Measurements from ENCODE around the gene TRIP13. TPM values are rescaled to one million over a fixed set of nuclear protein-coding genes. Genes with fewer than 3 reads are reported as not detected.

Gene TRIP13
- total RNA-seq, 1 donor from 2014 or later: 11.9 TPM

DNA sequence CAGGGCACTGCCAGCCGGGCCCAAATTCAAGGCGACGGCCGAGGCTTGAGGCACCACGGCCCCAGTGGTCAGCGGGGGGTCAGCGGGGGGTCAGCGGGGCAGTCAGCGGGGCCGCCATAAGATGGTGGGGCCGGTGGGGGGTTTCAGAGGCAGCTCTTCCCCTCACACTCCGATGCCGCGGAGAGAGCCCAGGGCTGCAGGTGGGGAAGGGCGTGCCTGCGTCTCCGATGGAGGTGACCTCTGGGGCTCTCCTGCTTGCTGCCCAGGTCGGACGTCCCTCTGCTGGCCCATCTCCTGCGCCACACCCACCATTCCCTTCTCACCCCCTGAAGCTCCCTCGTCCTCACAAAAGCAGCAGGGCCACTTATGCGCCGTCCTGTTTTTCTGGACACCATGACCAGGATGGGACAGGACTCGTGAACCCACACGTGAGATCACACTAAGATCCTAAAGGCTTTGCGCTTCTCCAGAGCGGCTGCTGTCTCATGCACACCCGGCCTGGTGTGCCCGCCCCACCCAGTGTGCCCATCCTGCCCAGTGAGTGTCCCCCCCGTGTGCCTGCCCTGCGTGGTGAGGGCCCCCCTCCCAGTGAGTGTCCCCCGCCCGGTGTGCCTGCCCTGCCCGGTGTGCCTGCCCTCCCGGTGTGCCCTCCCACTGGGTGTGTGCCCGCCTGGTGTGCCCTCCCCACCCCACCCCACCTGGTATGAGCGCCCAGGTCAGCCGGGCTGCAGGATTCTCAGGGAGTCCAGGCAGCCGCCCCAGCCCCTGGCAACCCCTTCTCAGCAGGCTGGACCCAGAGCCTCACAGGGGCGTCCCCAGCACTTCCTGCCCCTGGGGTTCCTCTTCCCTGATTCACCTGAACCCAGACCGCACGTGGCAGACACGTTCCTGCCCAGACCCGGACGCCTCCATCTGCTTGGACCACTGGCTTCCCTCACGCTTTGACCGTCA is 67.2 kb downstream of the TRIP13 start:
- TF ChIP-seq, protein P1, sequence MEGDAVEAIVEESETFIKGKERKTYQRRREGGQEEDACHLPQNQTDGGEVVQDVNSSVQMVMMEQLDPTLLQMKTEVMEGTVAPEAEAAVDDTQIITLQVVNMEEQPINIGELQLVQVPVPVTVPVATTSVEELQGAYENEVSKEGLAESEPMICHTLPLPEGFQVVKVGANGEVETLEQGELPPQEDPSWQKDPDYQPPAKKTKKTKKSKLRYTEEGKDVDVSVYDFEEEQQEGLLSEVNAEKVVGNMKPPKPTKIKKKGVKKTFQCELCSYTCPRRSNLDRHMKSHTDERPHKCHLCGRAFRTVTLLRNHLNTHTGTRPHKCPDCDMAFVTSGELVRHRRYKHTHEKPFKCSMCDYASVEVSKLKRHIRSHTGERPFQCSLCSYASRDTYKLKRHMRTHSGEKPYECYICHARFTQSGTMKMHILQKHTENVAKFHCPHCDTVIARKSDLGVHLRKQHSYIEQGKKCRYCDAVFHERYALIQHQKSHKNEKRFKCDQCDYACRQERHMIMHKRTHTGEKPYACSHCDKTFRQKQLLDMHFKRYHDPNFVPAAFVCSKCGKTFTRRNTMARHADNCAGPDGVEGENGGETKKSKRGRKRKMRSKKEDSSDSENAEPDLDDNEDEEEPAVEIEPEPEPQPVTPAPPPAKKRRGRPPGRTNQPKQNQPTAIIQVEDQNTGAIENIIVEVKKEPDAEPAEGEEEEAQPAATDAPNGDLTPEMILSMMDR (IDR thresholded peaks at IDR 0.05; ENCODE audit: unreplicated experiment): no peak
- Mint-ChIP-seq H3K4me1 (ENCODE audit: low read depth) (peaks cover 4% of the 10 kb centered on the region), H3K27ac (no peak overlapping the region), H3K9me3 (ENCODE audit: low read depth) (no peaks in the 10 kb centered on the region), H3K4me3 (ENCODE audit: low read depth) (no peak overlapping the region), H3K27me3 (peaks cover 19% of the 10 kb centered on the region), H3K36me3 (ENCODE audit: insufficient read depth) (no peaks in the 10 kb centered on the region)
- peak; percentile 9 for DNase-seq (ENCODE audit: low spot score, unreplicated experiment)

DNA sequence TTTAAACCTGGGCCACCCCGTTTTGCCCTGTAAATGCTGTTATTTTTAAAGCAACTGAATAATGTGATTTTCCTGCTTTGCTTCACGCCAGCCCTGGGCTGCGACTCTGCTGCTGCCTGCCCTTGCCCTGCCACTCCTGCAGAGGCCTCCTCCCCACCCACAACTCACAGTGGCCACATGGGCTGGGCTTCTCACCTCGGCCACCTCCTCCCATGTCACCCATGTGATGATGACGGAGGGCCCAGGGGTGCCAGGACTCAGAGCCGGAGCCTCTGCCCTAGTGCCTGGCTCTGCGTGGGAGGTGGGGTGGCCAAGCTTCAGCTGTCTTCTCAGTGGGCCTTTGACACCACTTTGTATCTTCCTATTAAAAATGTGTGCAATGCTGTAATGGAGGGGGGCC is 67.9 kb downstream of the TRIP13 start:
- H3K27ac Mint-ChIP-seq: no peak overlapping the region
- TF ChIP-seq, protein P1 (IDR thresholded peaks at IDR 0.05; ENCODE audit: unreplicated experiment): no peak
- no peaks in the 10 kb centered on the region for H3K9me3 Mint-ChIP-seq (ENCODE audit: low read depth)
- no peak overlapping the region for H3K4me3 Mint-ChIP-seq (ENCODE audit: low read depth)
- peaks cover 20% of the 10 kb centered on the region for H3K27me3 Mint-ChIP-seq
- H3K4me1 Mint-ChIP-seq (ENCODE audit: low read depth): peaks cover 4% of the 10 kb centered on the region
- H3K36me3 Mint-ChIP-seq (ENCODE audit: insufficient read depth): no peaks in the 10 kb centered on the region
- DNase-seq (ENCODE audit: low spot score, unreplicated experiment): peak; percentile 7

DNA sequence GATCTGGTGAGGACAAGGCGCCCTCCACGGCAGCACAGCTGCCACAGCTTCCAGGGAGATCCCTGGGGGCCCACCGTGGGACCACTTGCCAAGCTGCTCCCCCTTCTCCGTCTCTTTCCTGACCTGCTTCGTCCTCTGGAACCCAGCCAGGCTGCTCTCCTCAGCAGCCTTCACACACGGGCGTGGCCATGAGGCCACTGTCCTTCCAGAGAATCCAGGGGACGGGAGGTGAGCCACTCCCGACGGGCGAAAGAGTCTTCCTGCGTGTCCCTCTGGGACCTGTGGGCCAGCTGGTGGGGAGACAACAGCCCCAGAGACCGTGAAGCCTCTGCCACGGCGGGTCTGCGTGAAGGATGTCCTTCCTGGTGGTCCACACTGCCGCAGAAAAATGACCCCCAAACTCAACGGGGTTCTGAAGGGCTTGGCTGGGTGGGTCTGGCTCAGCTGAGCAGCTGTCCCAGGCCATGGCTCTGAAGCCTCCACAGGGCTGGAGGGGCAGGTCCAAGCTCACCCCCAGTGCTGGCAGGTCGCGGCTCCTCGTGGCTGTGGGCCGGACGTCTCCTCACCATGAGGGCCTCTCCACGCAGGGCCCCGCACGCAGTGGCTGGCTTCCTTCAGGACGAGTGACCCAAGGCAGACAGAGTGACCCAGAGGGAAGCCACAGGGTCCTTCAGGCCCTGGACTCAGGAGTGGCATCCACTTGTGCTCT is 68.5 kb downstream of the TRIP13 start:
- TF ChIP-seq, protein P1 (IDR thresholded peaks at IDR 0.05; ENCODE audit: unreplicated experiment): no peak
- H3K4me3 Mint-ChIP-seq (ENCODE audit: low read depth): no peak overlapping the region
- no peak for DNase-seq (ENCODE audit: low spot score, unreplicated experiment)
- H3K27me3 Mint-ChIP-seq: peaks cover 17% of the 10 kb centered on the region
- H3K9me3 Mint-ChIP-seq (ENCODE audit: low read depth): no peaks in the 10 kb centered on the region
- no peaks in the 10 kb centered on the region for H3K36me3 Mint-ChIP-seq (ENCODE audit: insufficient read depth)
- H3K27ac Mint-ChIP-seq: no peak overlapping the region
- H3K4me1 Mint-ChIP-seq (ENCODE audit: low read depth): peaks cover 4% of the 10 kb centered on the region

DNA sequence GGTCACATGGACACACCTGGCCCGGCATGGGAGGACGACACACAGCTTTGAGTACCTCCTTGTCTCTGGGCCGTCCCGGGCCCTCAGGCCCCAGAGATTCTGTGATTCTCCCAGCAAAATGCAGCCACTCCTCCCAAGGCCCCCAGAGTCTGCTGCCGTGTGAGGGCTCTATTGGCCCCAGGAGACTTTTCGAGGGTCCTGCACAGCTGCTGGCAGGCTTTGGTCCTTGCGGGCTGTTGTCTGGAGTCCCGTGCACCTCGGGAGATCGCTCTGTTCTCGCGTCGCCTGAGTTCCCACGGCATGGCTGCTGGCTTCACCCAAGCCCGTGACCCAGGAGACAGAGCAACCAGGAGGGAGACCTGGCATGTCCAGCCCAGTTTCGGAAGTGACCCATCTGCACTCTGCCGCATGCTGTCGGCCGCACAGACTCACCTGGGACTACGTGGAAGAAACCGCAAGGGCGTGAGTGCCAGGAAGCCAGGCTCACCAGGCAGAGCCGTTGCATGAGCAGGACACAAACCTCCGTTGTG is 69.1 kb downstream of the TRIP13 start:
- TF ChIP-seq, protein P1 (IDR thresholded peaks at IDR 0.05; ENCODE audit: unreplicated experiment): no peak
- Mint-ChIP-seq H3K27ac (no peak overlapping the region), H3K4me3 (ENCODE audit: low read depth) (no peak overlapping the region), H3K27me3 (peaks cover 15% of the 10 kb centered on the region), H3K36me3 (ENCODE audit: insufficient read depth) (no peaks in the 10 kb centered on the region), H3K9me3 (ENCODE audit: low read depth) (no peaks in the 10 kb centered on the region), H3K4me1 (ENCODE audit: low read depth) (peaks cover 2% of the 10 kb centered on the region)
- no peak for DNase-seq (ENCODE audit: low spot score, unreplicated experiment)

- Mint-ChIP-seq H3K27ac (no peak overlapping the region), H3K4me1 (ENCODE audit: low read depth) (no peaks in the 10 kb centered on the region), H3K4me3 (ENCODE audit: low read depth) (no peak overlapping the region), H3K36me3 (ENCODE audit: insufficient read depth) (no peaks in the 10 kb centered on the region), H3K27me3 (peaks cover 15% of the 10 kb centered on the region), H3K9me3 (ENCODE audit: low read depth) (no peaks in the 10 kb centered on the region)
- DNase-seq (ENCODE audit: low spot score, unreplicated experiment): no peak
- TF ChIP-seq, protein P1 (IDR thresholded peaks at IDR 0.05; ENCODE audit: unreplicated experiment): no peak
Measured at GRCh38 chr5:962386-962785, 69.7 kb downstream of the TRIP13 start.

Measured in progenitor cell of endocrine pancreas (in vitro differentiated cells).